HEK293 (cell line): Measurements from ENCODE around the gene CLASP1.
"Not testable (repeated sequence)": the region's sequence is repeated elsewhere in the genome, so short reads cannot be mapped to it uniquely, and the experiment has no call there.

Experiments
- CTCF ChIA-PET: fragments of 350-600 bp; formaldehyde crosslinking; extraction: SDS; loops from one replicate; lab custom pipeline; 2021; ENCODE audit warnings: antibody characterized with exemption; lab: Yijun Ruan, JAX
- POLR2A ChIA-PET: fragments of 300-600 bp; formaldehyde crosslinking; extraction: SDS; loops from one replicate; lab custom pipeline; 2020; ENCODE audit warnings: antibody characterized with exemption, inconsistent platforms; lab: Yijun Ruan, JAX
- H3K27ac ChIP-seq: fragments of 200-500 bp; sonication (Bioruptor generic); 2 replicates; pipeline ENCODE4 v1.5.1; 2014; ENCODE audit warnings: low read depth, low read length, control low read depth, inconsistent platforms; ENCODE audit errors: extremely low read depth
- H3K36me3 ChIP-seq, 2 experiments: fragments of 200-500 bp in 1 of 2; sonication (Bioruptor generic) in 1 of 2; 1 replicate in 1 of 2; 2 replicates in 1 of 2; pipeline ENCODE4 v1.5.1; 2014 to 2017; ENCODE audit warnings: inconsistent platforms in 2 of 2, low read length in 2 of 2; ENCODE audit not compliant: control insufficient read depth in 2 of 2, insufficient read depth in 1 of 2
- H3K4me1 ChIP-seq: fragments of 200-500 bp; sonication (Bioruptor generic); 2 replicates; pipeline ENCODE4 v1.5.1; 2014; ENCODE audit warnings: mild to moderate bottlenecking, low read length, inconsistent platforms; ENCODE audit not compliant: control insufficient read depth, insufficient read depth
- H3K4me3 ChIP-seq: 2 replicates; pipeline ENCODE4 v1.5.1; 2011; ENCODE audit warnings: low read depth, mild to moderate bottlenecking, control low read depth, low read length, moderate library complexity
- H3K9me3 ChIP-seq: fragments of 200-500 bp; sonication (Bioruptor generic); 2 replicates; pipeline ENCODE4 v1.5.1; 2014; ENCODE audit warnings: low read depth, low read length, inconsistent platforms; ENCODE audit not compliant: control insufficient read depth, insufficient read depth
- EGR2 ChIP-seq: fragments of 450-650 bp; formaldehyde crosslinking; IDR thresholded peaks from 2 replicates; pipeline ENCODE4 v1.5.1; 2016; ENCODE audit warnings: low read depth, missing biosample characterization, missing genetic modification characterization
- HOXC10 ChIP-seq: sonication (generic); formaldehyde crosslinking; IDR thresholded peaks from 2 replicates; pipeline ENCODE4 v1.8.1; 2023; ENCODE audit warnings: mild to moderate bottlenecking, missing genetic modification reagents
- OSR2 ChIP-seq: fragments of 450-650 bp; formaldehyde crosslinking; IDR thresholded peaks from 2 replicates; pipeline ENCODE4 v1.5.1; 2016; ENCODE audit warnings: missing biosample characterization, missing genetic modification characterization
- SCRT2 ChIP-seq: fragments of 450-650 bp; formaldehyde crosslinking; IDR thresholded peaks from 2 replicates; pipeline ENCODE4 v1.5.1; 2016; ENCODE audit warnings: missing biosample characterization, missing genetic modification characterization
- SP3 ChIP-seq: fragments of 450-650 bp; formaldehyde crosslinking; IDR thresholded peaks from 2 replicates; pipeline ENCODE4 v1.5.1; 2016; ENCODE audit warnings: missing biosample characterization, missing genetic modification characterization
- ZBTB1 ChIP-seq: fragments of 450-650 bp; formaldehyde crosslinking; IDR thresholded peaks from 2 replicates; pipeline ENCODE4 v1.5.1; 2016; ENCODE audit warnings: missing biosample characterization, missing genetic modification characterization
- ZBTB17 ChIP-seq: fragments of 450-650 bp; formaldehyde crosslinking; IDR thresholded peaks from 2 replicates; pipeline ENCODE4 v1.5.1; 2016; ENCODE audit warnings: missing biosample characterization, missing genetic modification characterization
- ZBTB21 ChIP-seq: fragments of 450-650 bp; formaldehyde crosslinking; IDR thresholded peaks from 2 replicates; pipeline ENCODE4 v1.5.1; 2017; ENCODE audit warnings: missing biosample characterization, missing genetic modification characterization
- ZFP37 ChIP-seq: fragments of 450-650 bp; formaldehyde crosslinking; IDR thresholded peaks from 2 replicates; pipeline ENCODE4 v1.5.1; 2016; ENCODE audit warnings: missing biosample characterization, missing genetic modification characterization
- ZNF114 ChIP-seq: fragments of 450-650 bp; formaldehyde crosslinking; IDR thresholded peaks from 2 replicates; pipeline ENCODE4 v1.5.0; 2017; ENCODE audit warnings: missing biosample characterization, missing genetic modification characterization
- ZNF16 ChIP-seq: fragments of 450-650 bp; formaldehyde crosslinking; IDR thresholded peaks from 2 replicates; pipeline ENCODE4 v1.5.1; 2016; ENCODE audit warnings: low read depth, missing biosample characterization, missing genetic modification characterization
- ZNF175 ChIP-seq: fragments of 450-650 bp; formaldehyde crosslinking; IDR thresholded peaks from 2 replicates; pipeline ENCODE4 v1.5.1; 2016; ENCODE audit warnings: missing biosample characterization, missing genetic modification characterization
- ZNF2 ChIP-seq: fragments of 450-650 bp; formaldehyde crosslinking; IDR thresholded peaks from 2 replicates; pipeline ENCODE4 v1.5.1; 2016; ENCODE audit warnings: missing biosample characterization, missing genetic modification characterization
- ZNF221 ChIP-seq: fragments of 450-650 bp; formaldehyde crosslinking; IDR thresholded peaks from 2 replicates; pipeline ENCODE4 v1.5.1; 2017; ENCODE audit warnings: missing biosample characterization, missing genetic modification characterization, borderline replicate concordance
- ZNF404 ChIP-seq: fragments of 450-650 bp; formaldehyde crosslinking; IDR thresholded peaks from 2 replicates; pipeline ENCODE4 v1.5.1; 2017; ENCODE audit warnings: missing biosample characterization, missing genetic modification characterization
- ZNF544 ChIP-seq: fragments of 450-650 bp; formaldehyde crosslinking; IDR thresholded peaks from 2 replicates; pipeline ENCODE4 v1.5.0; 2017; ENCODE audit warnings: missing biosample characterization, missing genetic modification characterization
- ZNF600 ChIP-seq: fragments of 450-650 bp; formaldehyde crosslinking; IDR thresholded peaks from 2 replicates; pipeline ENCODE4 v1.5.1; 2016; ENCODE audit warnings: missing biosample characterization, missing genetic modification characterization
- ZNF639 ChIP-seq: fragments of 450-650 bp; formaldehyde crosslinking; IDR thresholded peaks from 2 replicates; pipeline ENCODE4 v1.5.1; 2016; ENCODE audit warnings: missing biosample characterization, missing genetic modification characterization

The CLASP1 gene

GRCh38 chr2:121374412-121375075 is 274.7 kb downstream of the CLASP1 start:
- H3K4me3 ChIP-seq, H3K27ac ChIP-seq, CTCF ChIA-PET, H3K9me3 ChIP-seq, POLR2A ChIA-PET, H3K4me1 ChIP-seq: not testable (repeated sequence)
- H3K36me3 ChIP-seq, result peaks cover 19 to 47% of the 10 kb centered on the region in 2 experiments

GRCh38 chr2:121372721-121373353 is 276.4 kb downstream of the CLASP1 start:
- H3K9me3 ChIP-seq, result no peaks in the 10 kb centered on the region
- H3K4me3 ChIP-seq, result no peak overlapping the region
- peaks cover 17 to 51% of the 10 kb centered on the region in 2 experiments for H3K36me3 ChIP-seq
- POLR2A ChIA-PET, result no interaction called here
- H3K27ac ChIP-seq, result no peak overlapping the region
- H3K4me1 ChIP-seq, result peaks cover 2% of the 10 kb centered on the region; the same call in 1 of the 2 replicates
- TF ChIP-seq EGR2 (tag by site-specific recombination) (0 out of 2 replicates have a peak, but pooled peaks have one; percentile 9), SP3 (tag by site-specific recombination) (no peak), HOXC10 (CRISPR knock-in tag) (no peak), ZNF114 (tag by site-specific recombination) (no peak), ZBTB1 (no peak)
- CTCF ChIA-PET, result no interaction called here

- no peak for TF ChIP-seq ZNF2
- no peak for TF ChIP-seq ZBTB21 (tag by site-specific recombination)
- no peak for TF ChIP-seq ZNF221
- TF ChIP-seq SCRT2, result no peak
- TF ChIP-seq ZNF16 (tag by site-specific recombination), result no peak
- no peak for TF ChIP-seq OSR2
- TF ChIP-seq ZNF175, result no peak
- TF ChIP-seq ZNF639 (tag by site-specific recombination), result no peak
- no peak for TF ChIP-seq ZNF404 (tag by site-specific recombination)
- POLR2A ChIA-PET, result no interaction called here
- H3K9me3 ChIP-seq, result no peaks in the 10 kb centered on the region
- no peak overlapping the region for H3K4me3 ChIP-seq
- CTCF ChIA-PET, result interaction anchor here (0.5 kb wide), 1 partner anchor 36 kb away, joined by 3 read pairs; no protein-coding TSS in a partner anchor
- H3K4me1 ChIP-seq, result no peaks in the 10 kb centered on the region
- peaks cover 17 to 51% of the 10 kb centered on the region in 2 experiments for H3K36me3 ChIP-seq
- H3K27ac ChIP-seq, result no peak overlapping the region
These were observed 277.2 kb downstream of the CLASP1 start for GRCh38 chr2:121372082-121372481.

- Histone ChIP-seq H3K4me3 (no peak overlapping the region), H3K4me1 (no peaks in the 10 kb centered on the region), H3K27ac (no peak overlapping the region), H3K9me3 (no peaks in the 10 kb centered on the region), H3K36me3 (peaks cover 7 to 58% of the 10 kb centered on the region in 2 experiments)
- 0 out of 2 replicates have a peak, but pooled peaks have one; percentile 28 for TF ChIP-seq ZBTB17 (tag by site-specific recombination)
- TF ChIP-seq ZFP37 (tag by site-specific recombination), result no peak
- no peak for TF ChIP-seq ZNF544 (tag by site-specific recombination)
- TF ChIP-seq ZNF600 (tag by site-specific recombination), result no peak
- ChIA-PET CTCF (interaction anchor here (1.6 kb wide), 1 partner anchor 13 kb away, joined by 4 read pairs; no protein-coding TSS in a partner anchor), POLR2A (no interaction called here)
These were observed 280.4 kb downstream of the CLASP1 start for GRCh38 chr2:121368836-121369235.
